ENCODE data around the gene M1AP.

DNA sequence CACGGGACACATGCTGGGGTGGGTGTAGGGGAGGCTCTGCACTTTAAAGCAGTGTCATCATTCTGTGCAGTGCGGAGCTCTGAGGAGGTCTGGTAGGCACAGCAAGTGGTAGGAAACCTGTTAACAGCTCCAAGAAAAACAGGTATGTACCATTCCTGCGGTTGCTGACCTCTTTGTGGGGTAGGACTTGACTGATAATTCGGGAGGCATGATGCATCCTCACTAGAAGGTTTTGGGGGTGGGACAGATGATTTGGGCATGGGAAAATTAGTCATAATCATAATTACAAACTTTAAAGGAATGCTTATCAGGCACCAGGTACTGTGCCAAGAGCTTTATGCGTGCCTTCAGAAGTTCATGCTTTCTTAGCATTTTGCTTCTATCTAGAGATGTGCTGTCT lies 83.9 kb downstream of the M1AP start:
- TF ChIP-seq, protein P1, sequence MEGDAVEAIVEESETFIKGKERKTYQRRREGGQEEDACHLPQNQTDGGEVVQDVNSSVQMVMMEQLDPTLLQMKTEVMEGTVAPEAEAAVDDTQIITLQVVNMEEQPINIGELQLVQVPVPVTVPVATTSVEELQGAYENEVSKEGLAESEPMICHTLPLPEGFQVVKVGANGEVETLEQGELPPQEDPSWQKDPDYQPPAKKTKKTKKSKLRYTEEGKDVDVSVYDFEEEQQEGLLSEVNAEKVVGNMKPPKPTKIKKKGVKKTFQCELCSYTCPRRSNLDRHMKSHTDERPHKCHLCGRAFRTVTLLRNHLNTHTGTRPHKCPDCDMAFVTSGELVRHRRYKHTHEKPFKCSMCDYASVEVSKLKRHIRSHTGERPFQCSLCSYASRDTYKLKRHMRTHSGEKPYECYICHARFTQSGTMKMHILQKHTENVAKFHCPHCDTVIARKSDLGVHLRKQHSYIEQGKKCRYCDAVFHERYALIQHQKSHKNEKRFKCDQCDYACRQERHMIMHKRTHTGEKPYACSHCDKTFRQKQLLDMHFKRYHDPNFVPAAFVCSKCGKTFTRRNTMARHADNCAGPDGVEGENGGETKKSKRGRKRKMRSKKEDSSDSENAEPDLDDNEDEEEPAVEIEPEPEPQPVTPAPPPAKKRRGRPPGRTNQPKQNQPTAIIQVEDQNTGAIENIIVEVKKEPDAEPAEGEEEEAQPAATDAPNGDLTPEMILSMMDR (IDR thresholded peaks at IDR 0.05; ENCODE audit: insufficient read depth, low read depth, low read length) = no peak
- no peak for TF ChIP-seq EZH2 (IDR thresholded peaks at IDR 0.05; ENCODE audit: insufficient read depth, low read length)

Data from astrocyte (in vitro differentiated cells and primary cell).